Uterus (tissue), 4 donors: ENCODE measurements around the gene TMEM269. TPM values are rescaled to one million over a fixed set of nuclear protein-coding genes. Genes with fewer than 3 reads are reported as not detected.

Experiments used
- DNase-seq, 2 donors: peaks; one replicate each; pipeline ENCODE4 v3.0.0-alpha.2; 2019 to 2020
- H3K27ac ChIP-seq, 2 donors: fragments of 200-600 bp; sonication (generic); 1 replicate in 1 of 2; 2 replicates in 1 of 2; pipeline ENCODE4 v1.5.1; 2016 to 2018
- H3K27me3 ChIP-seq, 2 donors: fragments of 200-600 bp; sonication (generic); one replicate each; pipeline ENCODE4 v1.5.1; 2018 to 2019; ENCODE audit warnings: control low read depth in 1 of 2
- H3K36me3 ChIP-seq, 2 donors: fragments of 200-600 bp; sonication (generic); one replicate each; pipeline ENCODE4 v1.5.1; 2019; ENCODE audit warnings: control low read depth in 1 of 2
- H3K4me1 ChIP-seq, 2 donors: fragments of 200-600 bp; sonication (generic); one replicate each; pipeline ENCODE4 v1.5.1; 2018 to 2019; ENCODE audit warnings: control low read depth in 1 of 2
- H3K4me3 ChIP-seq, 2 donors: fragments of 200-600 bp; sonication (generic); 1 replicate in 1 of 2; 2 replicates in 1 of 2; pipeline ENCODE4 v1.5.1; 2018 to 2019; ENCODE audit warnings: mild to moderate bottlenecking in 1 of 2
- H3K9me3 ChIP-seq, 2 donors: fragments of 200-600 bp; sonication (generic); one replicate each; pipeline ENCODE4 v1.5.1; 2019; ENCODE audit warnings: control low read depth in 1 of 2
- CTCF ChIP-seq, 4 experiments: fragments of 200-600 bp in 2 of 4; fragments of 450-650 bp in 2 of 4; sonication (generic) in 2 of 4; IDR thresholded peaks; one replicate each; pipeline ENCODE4 v1.5.1; 2016 to 2019; ENCODE audit warnings: antibody characterized with exemption in 4 of 4, mild to moderate bottlenecking in 2 of 4, moderate library complexity in 1 of 4
- POLR2A ChIP-seq, 2 donors: fragments of 450-650 bp; IDR thresholded peaks; one replicate each; pipeline ENCODE4 v1.6.1; 2016; ENCODE audit warnings: antibody characterized with exemption in 2 of 2, mild to moderate bottlenecking in 1 of 2, moderate library complexity in 1 of 2
- intact Hi-C: fragments of 100-400 bp; cut with DNase I; formaldehyde crosslinking; loops from one replicate; pipeline ENCODE4 v1.15.1; 2023; ENCODE audit warnings: low total_unique reads
- total RNA-seq, 4 donors: library from RNA; depleted of rRNA in 3 of 4; stranded (reverse); fragments of >200 nt in 3 of 4; gene quantifications; one replicate each; pipeline versions ENCODE4 v1.1.0 to v1.2.4, GENCODE V29; 2014 to 2023
- donor health status: DM: yes; HTN: yes; CAD: no.

TMEM269 gene
- total RNA-seq: 1 to 10 TPM in 1 of 4 donors, under 1 TPM in 1, not detected in 2; 0.07 to 1.1 TPM

- Histone ChIP-seq H3K27ac (no peak within 1 kb of the TSS), H3K36me3 (no peaks in the 10 kb centered on the region), H3K9me3 (no peaks in the 10 kb centered on the region), H3K4me3 (peak within 1 kb of the TSS; percentile 35), H3K4me1 (no peaks in the 10 kb centered on the region), H3K27me3 (no peaks in the 10 kb centered on the region)
- DNase-seq: no peak
- intact Hi-C loops: no loop called here
- no peak for TF ChIP-seq POLR2A (IDR thresholded peaks at IDR 0.05)
These were observed at the start of gene TMEM269 for GRCh38 chr1:42784946-42785693. Gene TMEM269 (plus strand): TSS chr1:42784991. CDS start chr1:42789894, 4,903 bp downstream.

GRCh38 chr1:42735056-42735455, 49.7 kb upstream of the TMEM269 start:
- no peak overlapping the region for H3K27ac ChIP-seq
- no peaks in the 10 kb centered on the region for H3K4me1 ChIP-seq
- H3K27me3 ChIP-seq: no peaks in the 10 kb centered on the region
- TF ChIP-seq CTCF (IDR thresholded peaks at IDR 0.05): no peak
- TF ChIP-seq POLR2A (IDR thresholded peaks at IDR 0.05): no peak
- no peak overlapping the region for H3K4me3 ChIP-seq
- intact Hi-C loops: no loop called here
- DNase-seq: no peak
- H3K36me3 ChIP-seq: no peaks in the 10 kb centered on the region
- no peaks in the 10 kb centered on the region for H3K9me3 ChIP-seq

- no peak overlapping the region for H3K4me3 ChIP-seq
- H3K36me3 ChIP-seq: no peaks in the 10 kb centered on the region
- H3K4me1 ChIP-seq: no peaks in the 10 kb centered on the region
- DNase-seq: no peak
- no peaks in the 10 kb centered on the region for H3K27me3 ChIP-seq
- intact Hi-C loops: no loop called here
- H3K27ac ChIP-seq: no peak overlapping the region
- TF ChIP-seq CTCF (IDR thresholded peaks at IDR 0.05): no peak
- TF ChIP-seq POLR2A (IDR thresholded peaks at IDR 0.05): no peak
- no peaks in the 10 kb centered on the region for H3K9me3 ChIP-seq
These were observed 49.2 kb upstream of the TMEM269 start for GRCh38 chr1:42735477-42736105.

GRCh38 chr1:42736152-42736551, 48.6 kb upstream of the TMEM269 start:
- no peak for TF ChIP-seq POLR2A (IDR thresholded peaks at IDR 0.05)
- no peak for TF ChIP-seq CTCF (IDR thresholded peaks at IDR 0.05)
- H3K4me1 ChIP-seq: no peaks in the 10 kb centered on the region
- no peak overlapping the region for H3K4me3 ChIP-seq
- H3K27me3 ChIP-seq: no peaks in the 10 kb centered on the region
- intact Hi-C loops: no loop called here
- no peaks in the 10 kb centered on the region for H3K9me3 ChIP-seq
- no peak for DNase-seq
- no peaks in the 10 kb centered on the region for H3K36me3 ChIP-seq
- no peak overlapping the region for H3K27ac ChIP-seq

GRCh38 chr1:42736571-42737200, 48.1 kb upstream of the TMEM269 start:
- Histone ChIP-seq H3K27me3 (no peaks in the 10 kb centered on the region), H3K27ac (no peak overlapping the region), H3K9me3 (no peaks in the 10 kb centered on the region), H3K4me3 (no peak overlapping the region), H3K4me1 (no peaks in the 10 kb centered on the region), H3K36me3 (no peaks in the 10 kb centered on the region)
- intact Hi-C loops: no loop called here
- no peak for DNase-seq
- TF ChIP-seq CTCF (IDR thresholded peaks at IDR 0.05): no peak
- no peak for TF ChIP-seq POLR2A (IDR thresholded peaks at IDR 0.05)
